Transverse colon (tissue), 4 donors: ENCODE measurements around the gene CEP104. TPM values are rescaled to one million over a fixed set of nuclear protein-coding genes. Genes with fewer than 3 reads are reported as not detected.
"Not testable (repeated sequence)": the region's sequence is repeated elsewhere in the genome, so short reads cannot be mapped to it uniquely, and the experiment has no call there.

ENCODE experiments used
- DNase-seq: peaks from one replicate; pipeline ENCODE4 v3.0.0-alpha.2; 2019
- H3K27ac ChIP-seq, 4 donors: fragments of 200-600 bp; sonication (generic); 2 replicates each; pipeline ENCODE4 v1.5.1; 2016 to 2018; ENCODE audit warnings: inconsistent platforms in 4 of 4
- H3K27me3 ChIP-seq: fragments of 200-600 bp; sonication (generic); 2 replicates; pipeline ENCODE4 v1.5.1; 2017; ENCODE audit warnings: inconsistent platforms
- H3K36me3 ChIP-seq, 4 donors: fragments of 200-600 bp; sonication (generic); 2 replicates each; pipeline ENCODE4 v1.5.1; 2017 to 2019; ENCODE audit warnings: inconsistent platforms in 4 of 4
- H3K4me1 ChIP-seq, 4 donors: fragments of 200-600 bp; sonication (generic); 2 replicates each; pipeline ENCODE4 v1.5.1; 2017 to 2020; ENCODE audit warnings: inconsistent platforms in 4 of 4
- H3K4me3 ChIP-seq, 4 donors: fragments of 200-600 bp; sonication (generic); 1 replicate in 1 of 4; 2 replicates in 3 of 4; pipeline versions ENCODE4 v1.5.1 to v1.6.1; 2017 to 2019; ENCODE audit warnings: inconsistent platforms in 4 of 4
- H3K9me3 ChIP-seq, 2 donors: fragments of 200-600 bp; sonication (generic); 2 replicates each; pipeline ENCODE4 v1.5.1; 2017 to 2019; ENCODE audit warnings: inconsistent platforms in 2 of 2
- EP300 ChIP-seq: sonication (generic); formaldehyde crosslinking; IDR thresholded peaks from one replicate; pipeline ENCODE4 v1.6.1; 2017; ENCODE audit warnings: antibody characterized with exemption, low read depth
- POLR2A ChIP-seq: fragments of 450-650 bp; IDR thresholded peaks from one replicate; pipeline ENCODE4 v1.6.1; 2016; ENCODE audit warnings: antibody characterized with exemption, mild to moderate bottlenecking, moderate library complexity
- POLR2AphosphoS5 ChIP-seq, 3 donors: sonication (generic); formaldehyde crosslinking; IDR thresholded peaks; one replicate each; pipeline ENCODE4 v1.6.1; 2016; ENCODE audit warnings: antibody characterized with exemption in 3 of 3
- WGBS, 2 donors: methylation state at CpG; one replicate each; pipeline ENCODE4 v1.1.5; 2018; ENCODE audit warnings: low coverage in 1 of 2; 5-methylcytosine and 5-hydroxymethylcytosine counted together
- in situ Hi-C, 4 donors: fragments of 200-750 bp; cut with MboI; loops; one replicate each; pipeline versions ENCODE4 v1.15.0 to v1.15.1; 2017; ENCODE audit warnings: low sequenced_read_pairs in 3 of 4, low pct_ligation_motif_present in 1 of 4, low pct_unique_long_range_greater_than_20kb in 1 of 4
- intact Hi-C: fragments of 100-400 bp; cut with DNase I; formaldehyde crosslinking; loops from one replicate; pipeline ENCODE4 v1.15.1; 2023; ENCODE audit warnings: low total_unique reads
- total RNA-seq, 4 donors: library from RNA; depleted of rRNA; stranded (reverse); fragments of >200 nt; gene quantifications; one replicate each; pipeline ENCODE4 v1.1.0, GENCODE V29; 2016
- TF ChIP-seq, protein P1 (sequence below), 5 experiments: fragments of 200-600 bp in 3 of 5; fragments of 450-650 bp in 2 of 5; sonication (generic) in 3 of 5; IDR thresholded peaks; 1 replicate in 2 of 5; 2 replicates in 3 of 5; pipeline ENCODE4 v1.5.1; 2016 to 2017; ENCODE audit warnings: antibody characterized with exemption in 5 of 5, inconsistent platforms in 3 of 5, mild to moderate bottlenecking in 2 of 5, moderate library complexity in 1 of 5

Gene CEP104
- total RNA-seq, 4 donors from 2014 or later: 34.4 to 57.7 (median 43.5) TPM

DNA sequence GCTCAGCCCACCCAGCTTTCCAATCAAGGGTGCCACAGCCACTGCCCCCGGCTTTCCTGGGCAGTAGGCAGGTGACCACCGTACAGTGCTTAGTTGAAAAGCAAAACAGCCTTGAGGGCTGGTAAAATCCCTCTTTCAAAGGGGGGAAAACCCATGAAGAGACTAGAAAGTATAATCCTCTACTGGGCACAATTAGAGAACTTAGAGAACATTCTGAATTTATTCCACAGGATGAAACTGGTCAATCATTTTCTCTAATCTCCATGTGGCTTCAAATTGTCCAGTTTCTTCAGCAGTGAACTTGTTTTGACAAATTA lies 45.5 kb downstream of the CEP104 start:
- peaks cover 0 to 13% (median 6%) of the 10 kb centered on the region in 4 donors for H3K36me3 ChIP-seq
- in situ Hi-C loops (no loop called here), intact Hi-C loops (no loop called here)
- no peak for DNase-seq
- H3K9me3 ChIP-seq: no peaks in the 10 kb centered on the region
- H3K4me1 ChIP-seq: no peaks in the 10 kb centered on the region
- TF ChIP-seq POLR2A: no peak
- no peak for TF ChIP-seq EP300
- 34% methylated on average over 2 of the region's 2 CpGs; no CpG with 5 or more reads in 1 of the 2 donors for WGBS, 2 donors
- H3K27ac ChIP-seq: no peak overlapping the region
- H3K4me3 ChIP-seq: no peak overlapping the region
- no peaks in the 10 kb centered on the region for H3K27me3 ChIP-seq

DNA sequence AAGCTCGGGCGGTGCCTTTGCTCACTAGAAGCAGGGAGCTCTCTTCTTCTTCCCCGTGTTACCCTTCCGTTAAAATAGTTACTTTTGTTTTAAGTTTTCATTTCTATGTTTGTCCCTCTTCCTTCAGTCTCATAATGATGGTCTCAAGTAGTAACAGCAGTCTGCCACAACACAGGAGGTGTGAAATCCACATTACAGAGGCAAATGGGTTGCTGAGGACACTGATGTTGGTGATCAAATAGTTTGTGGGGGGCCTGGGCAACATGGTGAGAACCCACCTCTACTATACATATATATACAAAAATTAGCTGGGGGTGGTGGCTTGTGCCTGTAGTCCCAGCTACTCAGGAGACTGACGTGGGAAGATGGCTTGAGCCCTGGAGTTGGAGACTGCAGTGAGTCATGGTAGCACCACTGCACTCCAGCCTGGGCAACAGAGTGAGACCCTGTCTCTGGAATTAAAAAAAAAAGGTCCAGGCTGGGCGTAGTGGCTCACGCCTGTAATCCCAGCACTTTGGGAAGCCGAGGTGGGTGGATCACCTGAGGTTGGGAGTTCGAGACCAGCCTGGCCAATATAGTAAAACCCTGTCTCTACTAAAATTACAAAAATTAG lies 46.8 kb downstream of the CEP104 start:
- H3K4me3 ChIP-seq, intact Hi-C loops, H3K4me1 ChIP-seq, H3K27ac ChIP-seq, DNase-seq, H3K27me3 ChIP-seq, H3K9me3 ChIP-seq, H3K36me3 ChIP-seq, in situ Hi-C loops: not testable (repeated sequence)
- 55 to 72% methylated on average over 8 to 9 of the region's 9 CpGs for WGBS, 2 donors

DNA sequence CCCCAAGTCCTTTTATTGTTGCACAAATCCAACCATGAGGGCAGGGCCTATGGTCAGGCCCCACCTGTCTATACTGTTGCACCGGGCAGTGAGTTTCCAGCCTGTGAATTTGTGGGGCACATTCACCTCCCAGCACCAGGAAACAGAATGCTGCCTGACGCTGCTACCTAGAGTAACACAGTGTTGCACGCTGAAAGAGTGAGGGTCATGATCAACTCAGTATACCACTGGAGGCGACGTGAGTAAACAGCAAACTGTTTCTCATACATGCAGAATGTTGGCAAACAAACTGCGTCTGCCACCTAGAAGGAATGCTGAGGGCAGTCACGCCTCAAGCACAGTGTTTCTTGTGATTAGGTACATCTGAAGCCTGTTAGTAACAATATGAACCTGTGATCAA lies 47.3 kb downstream of the CEP104 start:
- Histone ChIP-seq H3K27me3 (no peaks in the 10 kb centered on the region), H3K27ac (no peak overlapping the region), H3K9me3 (no peaks in the 10 kb centered on the region), H3K4me1 (no peaks in the 10 kb centered on the region), H3K4me3 (no peak overlapping the region), H3K36me3 (peaks cover 0 to 4% (median under 1%) of the 10 kb centered on the region in 4 donors)
- in situ Hi-C loops (no loop called here), intact Hi-C loops (no loop called here)
- DNase-seq: no peak
- 59 to 67% methylated on average over 1 to 7 of the region's 7 CpGs for WGBS, 2 donors
- TF ChIP-seq POLR2AphosphoS5 (IDR thresholded peaks at IDR 0.05): no peak
- no peak for TF ChIP-seq EP300
- TF ChIP-seq, protein P1, sequence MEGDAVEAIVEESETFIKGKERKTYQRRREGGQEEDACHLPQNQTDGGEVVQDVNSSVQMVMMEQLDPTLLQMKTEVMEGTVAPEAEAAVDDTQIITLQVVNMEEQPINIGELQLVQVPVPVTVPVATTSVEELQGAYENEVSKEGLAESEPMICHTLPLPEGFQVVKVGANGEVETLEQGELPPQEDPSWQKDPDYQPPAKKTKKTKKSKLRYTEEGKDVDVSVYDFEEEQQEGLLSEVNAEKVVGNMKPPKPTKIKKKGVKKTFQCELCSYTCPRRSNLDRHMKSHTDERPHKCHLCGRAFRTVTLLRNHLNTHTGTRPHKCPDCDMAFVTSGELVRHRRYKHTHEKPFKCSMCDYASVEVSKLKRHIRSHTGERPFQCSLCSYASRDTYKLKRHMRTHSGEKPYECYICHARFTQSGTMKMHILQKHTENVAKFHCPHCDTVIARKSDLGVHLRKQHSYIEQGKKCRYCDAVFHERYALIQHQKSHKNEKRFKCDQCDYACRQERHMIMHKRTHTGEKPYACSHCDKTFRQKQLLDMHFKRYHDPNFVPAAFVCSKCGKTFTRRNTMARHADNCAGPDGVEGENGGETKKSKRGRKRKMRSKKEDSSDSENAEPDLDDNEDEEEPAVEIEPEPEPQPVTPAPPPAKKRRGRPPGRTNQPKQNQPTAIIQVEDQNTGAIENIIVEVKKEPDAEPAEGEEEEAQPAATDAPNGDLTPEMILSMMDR (IDR thresholded peaks at IDR 0.05): no peak
- no peak for TF ChIP-seq POLR2A

DNA sequence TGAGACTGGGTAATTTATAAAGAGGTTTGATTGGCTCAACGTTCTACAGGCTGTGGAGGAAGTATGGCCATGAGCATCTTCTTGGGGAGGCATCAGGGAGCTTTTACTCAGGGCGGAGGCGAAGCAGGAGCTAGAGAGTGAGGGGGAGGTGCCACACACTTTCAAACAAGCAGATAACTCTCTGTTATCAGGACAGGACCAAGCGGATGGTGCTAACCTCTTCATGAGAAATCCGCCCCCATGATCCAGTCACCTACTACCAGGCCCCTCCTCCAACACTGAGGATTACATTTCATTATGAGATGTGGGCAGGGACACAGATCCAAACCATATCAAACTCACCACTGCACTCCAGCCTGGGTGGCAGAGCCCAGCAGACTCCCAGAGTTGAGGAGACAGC lies 49.2 kb downstream of the CEP104 start:
- Histone ChIP-seq H3K4me3 (no peak overlapping the region), H3K27ac (no peak overlapping the region), H3K4me1 (no peaks in the 10 kb centered on the region), H3K36me3 (no peaks in the 10 kb centered on the region), H3K27me3 (peaks cover 11% of the 10 kb centered on the region), H3K9me3 (no peaks in the 10 kb centered on the region)
- no peak for DNase-seq
- TF ChIP-seq, protein P1 (IDR thresholded peaks at IDR 0.05): no peak
- 87% methylated on average over 5 of the region's 5 CpGs; no CpG with 5 or more reads in 1 of the 2 donors for WGBS, 2 donors
- in situ Hi-C loops: no loop called here
- intact Hi-C loops: no loop called here

DNA sequence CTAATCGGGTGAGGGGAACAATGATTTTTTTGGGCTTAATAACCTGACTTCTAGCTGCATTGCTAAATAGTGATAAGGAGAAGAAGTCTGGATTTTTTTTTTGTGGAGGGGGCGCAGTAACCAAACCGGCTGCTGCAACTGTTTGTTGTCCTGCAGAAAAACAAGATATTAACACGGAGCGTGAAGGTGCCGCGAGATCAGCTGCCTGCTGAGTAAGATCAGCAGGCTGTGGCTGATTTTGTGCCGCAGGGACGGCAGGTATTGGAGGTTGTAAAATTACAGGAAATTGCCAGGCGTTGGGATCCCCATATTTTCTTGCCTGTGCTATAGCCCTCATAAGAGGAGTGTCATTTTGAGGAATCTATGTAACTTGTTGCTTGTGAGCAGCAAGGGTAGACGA lies 52.0 kb downstream of the CEP104 start:
- in situ Hi-C loops: no loop called here
- H3K27ac ChIP-seq: no peak overlapping the region
- H3K27me3 ChIP-seq: peaks cover 18% of the 10 kb centered on the region
- WGBS, 2 donors: 76 to 79% methylated on average over 10 to 11 of the region's 11 CpGs
- no peaks in the 10 kb centered on the region for H3K9me3 ChIP-seq
- intact Hi-C loops: no loop called here
- peaks cover 0 to 2% (median 0%) of the 10 kb centered on the region in 4 donors for H3K4me1 ChIP-seq
- no peak for DNase-seq
- H3K36me3 ChIP-seq: no peaks in the 10 kb centered on the region
- TF ChIP-seq, protein P1 (IDR thresholded peaks at IDR 0.05): no peak
- no peak for TF ChIP-seq POLR2A
- TF ChIP-seq POLR2AphosphoS5 (IDR thresholded peaks at IDR 0.05): no peak
- no peak for TF ChIP-seq EP300
- H3K4me3 ChIP-seq: no peak overlapping the region

DNA sequence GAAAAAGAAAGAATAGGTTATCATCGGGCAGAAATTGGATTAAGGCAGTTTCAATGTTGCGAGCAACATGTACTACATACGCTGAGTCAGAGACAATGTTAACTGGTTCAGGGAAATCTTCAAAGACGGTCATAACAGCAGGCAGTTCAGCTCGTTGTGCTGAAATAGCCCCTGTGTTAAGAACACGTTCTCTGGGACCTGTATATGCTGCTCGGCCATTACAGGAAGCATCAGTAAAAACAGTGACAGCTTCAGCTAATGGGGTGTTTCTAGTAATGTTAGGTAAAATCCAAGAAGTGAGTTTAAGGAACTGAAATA lies 52.4 kb downstream of the CEP104 start:
- intact Hi-C loops, H3K4me1 ChIP-seq, H3K4me3 ChIP-seq, in situ Hi-C loops, H3K36me3 ChIP-seq, DNase-seq, H3K9me3 ChIP-seq, H3K27ac ChIP-seq: not testable (repeated sequence)
- peaks cover 20% of the 10 kb centered on the region for H3K27me3 ChIP-seq
- 56 to 57% methylated on average over 7 of the region's 7 CpGs for WGBS, 2 donors
